ENCODE results near the gene RHOD. TPM values are rescaled to one million over a fixed set of nuclear protein-coding genes. Genes with fewer than 3 reads are reported as not detected.

Gene RHOD
- total and polyA plus RNA-seq, 2 donors, result 2.8 to 11.3 TPM

GRCh38 chr11:67085617-67086016 lies 29.0 kb downstream of the RHOD start:
- H3K27me3 ChIP-seq (ENCODE audit: control insufficient read depth in 2 of 2, insufficient read depth in 1 of 2, low read length in 1 of 2), result peaks cover 2 to 13% of the 10 kb centered on the region in 2 donors
- 96% methylated on average over 5 of the region's 5 CpGs for WGBS
- H3K9me3 ChIP-seq (ENCODE audit: control insufficient read depth in 2 of 2, insufficient read depth in 1 of 2, low read length in 1 of 2), result peaks cover 0 to 4% of the 10 kb centered on the region in 2 donors
- DNase-seq (ENCODE audit: low read depth in 6 of 9, low spot score in 9 of 9), result no peak
- no peak overlapping the region for H3K27ac ChIP-seq (ENCODE audit: low read depth in 1 of 2, low read length in 1 of 2)
- H3K4me1 ChIP-seq (ENCODE audit: control insufficient read depth in 2 of 2, insufficient read depth in 2 of 2, low read length in 2 of 2), result peaks cover 3 to 12% of the 10 kb centered on the region in 2 donors
- H3K4me3 ChIP-seq (ENCODE audit: low read length in 2 of 2), result no peak overlapping the region
- no peaks in the 10 kb centered on the region for H3K36me3 ChIP-seq (ENCODE audit: control insufficient read depth in 2 of 2, insufficient read depth in 2 of 2, low read length in 1 of 2)

- no peaks in the 10 kb centered on the region for H3K36me3 ChIP-seq (ENCODE audit: control insufficient read depth in 2 of 2, insufficient read depth in 2 of 2, low read length in 1 of 2)
- H3K27me3 ChIP-seq (ENCODE audit: control insufficient read depth in 2 of 2, insufficient read depth in 1 of 2, low read length in 1 of 2), result no peaks in the 10 kb centered on the region
- H3K4me3 ChIP-seq (ENCODE audit: low read length in 2 of 2), result no peak overlapping the region
- DNase-seq (ENCODE audit: low read depth in 6 of 9, low spot score in 9 of 9), result no peak
- H3K27ac ChIP-seq (ENCODE audit: low read depth in 1 of 2, low read length in 1 of 2), result no peak overlapping the region
- no peaks in the 10 kb centered on the region for H3K9me3 ChIP-seq (ENCODE audit: control insufficient read depth in 2 of 2, insufficient read depth in 1 of 2, low read length in 1 of 2)
- 95% methylated on average over 8 of the region's 8 CpGs for WGBS
- H3K4me1 ChIP-seq (ENCODE audit: control insufficient read depth in 2 of 2, insufficient read depth in 2 of 2, low read length in 2 of 2), result no peaks in the 10 kb centered on the region
Measured at GRCh38 chr11:67090717-67091116, 34.1 kb downstream of the RHOD start.

GRCh38 chr11:67095214-67095507 lies 38.5 kb downstream of the RHOD start:
- Histone ChIP-seq H3K9me3 (ENCODE audit: control insufficient read depth in 2 of 2, insufficient read depth in 1 of 2, low read length in 1 of 2) (no peaks in the 10 kb centered on the region), H3K27me3 (ENCODE audit: control insufficient read depth in 2 of 2, insufficient read depth in 1 of 2, low read length in 1 of 2) (no peaks in the 10 kb centered on the region), H3K27ac (ENCODE audit: low read depth in 1 of 2, low read length in 1 of 2) (no peak overlapping the region), H3K36me3 (ENCODE audit: control insufficient read depth in 2 of 2, insufficient read depth in 2 of 2, low read length in 1 of 2) (no peaks in the 10 kb centered on the region), H3K4me1 (ENCODE audit: control insufficient read depth in 2 of 2, insufficient read depth in 2 of 2, low read length in 2 of 2) (peaks cover 2 to 9% of the 10 kb centered on the region in 2 donors), H3K4me3 (ENCODE audit: low read length in 2 of 2) (no peak overlapping the region)
- no peak for DNase-seq (ENCODE audit: low read depth in 6 of 9, low spot score in 9 of 9)
- WGBS, result 100% methylated on average over 1 of the region's 1 CpG

GRCh38 chr11:67098799-67099429 lies 42.3 kb downstream of the RHOD start:
- H3K4me3 ChIP-seq (ENCODE audit: low read length in 2 of 2), result no peak overlapping the region
- DNase-seq (ENCODE audit: low read depth in 6 of 9, low spot score in 9 of 9), result no peak
- 89% methylated on average over 6 of the region's 6 CpGs for WGBS
- no peak overlapping the region for H3K27ac ChIP-seq (ENCODE audit: low read depth in 1 of 2, low read length in 1 of 2)
- no peaks in the 10 kb centered on the region for H3K9me3 ChIP-seq (ENCODE audit: control insufficient read depth in 2 of 2, insufficient read depth in 1 of 2, low read length in 1 of 2)
- no peaks in the 10 kb centered on the region for H3K27me3 ChIP-seq (ENCODE audit: control insufficient read depth in 2 of 2, insufficient read depth in 1 of 2, low read length in 1 of 2)
- H3K36me3 ChIP-seq (ENCODE audit: control insufficient read depth in 2 of 2, insufficient read depth in 2 of 2, low read length in 1 of 2), result no peaks in the 10 kb centered on the region
- H3K4me1 ChIP-seq (ENCODE audit: control insufficient read depth in 2 of 2, insufficient read depth in 2 of 2, low read length in 2 of 2), result peaks cover 7 to 25% of the 10 kb centered on the region in 2 donors

- DNase-seq (ENCODE audit: low read depth in 6 of 9, low spot score in 9 of 9), result peak in 1 of 9 donors; percentile 52
- Histone ChIP-seq H3K4me1 (ENCODE audit: control insufficient read depth in 2 of 2, insufficient read depth in 2 of 2, low read length in 2 of 2) (peaks cover 9 to 35% of the 10 kb centered on the region in 2 donors), H3K36me3 (ENCODE audit: control insufficient read depth in 2 of 2, insufficient read depth in 2 of 2, low read length in 1 of 2) (no peaks in the 10 kb centered on the region), H3K27me3 (ENCODE audit: control insufficient read depth in 2 of 2, insufficient read depth in 1 of 2, low read length in 1 of 2) (no peaks in the 10 kb centered on the region), H3K4me3 (ENCODE audit: low read length in 2 of 2) (no peak overlapping the region), H3K27ac (ENCODE audit: low read depth in 1 of 2, low read length in 1 of 2) (peak overlapping the region; percentile 44 to 77), H3K9me3 (ENCODE audit: control insufficient read depth in 2 of 2, insufficient read depth in 1 of 2, low read length in 1 of 2) (no peaks in the 10 kb centered on the region)
- WGBS, result 90% methylated on average over 6 of the region's 6 CpGs
Measured at GRCh38 chr11:67099831-67100324, 43.2 kb downstream of the RHOD start.

- Histone ChIP-seq H3K9me3 (ENCODE audit: control insufficient read depth in 2 of 2, insufficient read depth in 1 of 2, low read length in 1 of 2) (no peaks in the 10 kb centered on the region), H3K27ac (ENCODE audit: low read depth in 1 of 2, low read length in 1 of 2) (peak overlapping the region in 1 of 2 donors; percentile 55), H3K27me3 (ENCODE audit: control insufficient read depth in 2 of 2, insufficient read depth in 1 of 2, low read length in 1 of 2) (no peaks in the 10 kb centered on the region), H3K4me3 (ENCODE audit: low read length in 2 of 2) (no peak overlapping the region), H3K36me3 (ENCODE audit: control insufficient read depth in 2 of 2, insufficient read depth in 2 of 2, low read length in 1 of 2) (no peaks in the 10 kb centered on the region), H3K4me1 (ENCODE audit: control insufficient read depth in 2 of 2, insufficient read depth in 2 of 2, low read length in 2 of 2) (peaks cover 9 to 39% of the 10 kb centered on the region in 2 donors)
- 95% methylated on average over 8 of the region's 8 CpGs for WGBS
- DNase-seq (ENCODE audit: low read depth in 6 of 9, low spot score in 9 of 9), result no peak
Measured at GRCh38 chr11:67102664-67103063, 46.0 kb downstream of the RHOD start.

GRCh38 chr11:67105964-67106363 lies 49.3 kb downstream of the RHOD start:
- Histone ChIP-seq H3K36me3 (ENCODE audit: control insufficient read depth in 2 of 2, insufficient read depth in 2 of 2, low read length in 1 of 2) (no peaks in the 10 kb centered on the region), H3K27me3 (ENCODE audit: control insufficient read depth in 2 of 2, insufficient read depth in 1 of 2, low read length in 1 of 2) (no peaks in the 10 kb centered on the region), H3K27ac (ENCODE audit: low read depth in 1 of 2, low read length in 1 of 2) (no peak overlapping the region), H3K9me3 (ENCODE audit: control insufficient read depth in 2 of 2, insufficient read depth in 1 of 2, low read length in 1 of 2) (no peaks in the 10 kb centered on the region), H3K4me1 (ENCODE audit: control insufficient read depth in 2 of 2, insufficient read depth in 2 of 2, low read length in 2 of 2) (peaks cover 6 to 30% of the 10 kb centered on the region in 2 donors), H3K4me3 (ENCODE audit: low read length in 2 of 2) (no peak overlapping the region)
- 94% methylated on average over 2 of the region's 2 CpGs for WGBS
- no peak for DNase-seq (ENCODE audit: low read depth in 6 of 9, low spot score in 9 of 9)

- Histone ChIP-seq H3K36me3 (ENCODE audit: control insufficient read depth in 2 of 2, insufficient read depth in 2 of 2, low read length in 1 of 2) (no peaks in the 10 kb centered on the region), H3K4me3 (ENCODE audit: low read length in 2 of 2) (no peak overlapping the region), H3K4me1 (ENCODE audit: control insufficient read depth in 2 of 2, insufficient read depth in 2 of 2, low read length in 2 of 2) (peaks cover 3 to 33% of the 10 kb centered on the region in 2 donors), H3K27ac (ENCODE audit: low read depth in 1 of 2, low read length in 1 of 2) (peak overlapping the region in 1 of 2 donors; percentile 48), H3K27me3 (ENCODE audit: control insufficient read depth in 2 of 2, insufficient read depth in 1 of 2, low read length in 1 of 2) (no peaks in the 10 kb centered on the region), H3K9me3 (ENCODE audit: control insufficient read depth in 2 of 2, insufficient read depth in 1 of 2, low read length in 1 of 2) (no peaks in the 10 kb centered on the region)
- DNase-seq (ENCODE audit: low read depth in 6 of 9, low spot score in 9 of 9), result peak in 1 of 9 donors; percentile 26
- WGBS, result 90% methylated on average over 1 of the region's 1 CpG
Measured at GRCh38 chr11:67111261-67111660, 54.6 kb downstream of the RHOD start.

GRCh38 chr11:67113231-67113721 lies 56.6 kb downstream of the RHOD start:
- peak in 5 of 9 donors; percentile 74 to 89 (median 75) for DNase-seq (ENCODE audit: low read depth in 6 of 9, low spot score in 9 of 9)
- Histone ChIP-seq H3K27me3 (ENCODE audit: control insufficient read depth in 2 of 2, insufficient read depth in 1 of 2, low read length in 1 of 2) (peaks cover 4 to 10% of the 10 kb centered on the region in 2 donors), H3K9me3 (ENCODE audit: control insufficient read depth in 2 of 2, insufficient read depth in 1 of 2, low read length in 1 of 2) (no peaks in the 10 kb centered on the region), H3K27ac (ENCODE audit: low read depth in 1 of 2, low read length in 1 of 2) (peak overlapping the region; percentile 80 to 84), H3K4me3 (ENCODE audit: low read length in 2 of 2) (no peak overlapping the region), H3K4me1 (ENCODE audit: control insufficient read depth in 2 of 2, insufficient read depth in 2 of 2, low read length in 2 of 2) (peaks cover 6 to 41% of the 10 kb centered on the region in 2 donors), H3K36me3 (ENCODE audit: control insufficient read depth in 2 of 2, insufficient read depth in 2 of 2, low read length in 1 of 2) (no peaks in the 10 kb centered on the region)
- WGBS, result 60% methylated on average over 5 of the region's 5 CpGs
